Measurements from ENCODE around the gene STEAP2.
"Not testable (repeated sequence)": the region's sequence is repeated elsewhere in the genome, so short reads cannot be mapped to it uniquely, and the experiment has no call there.

DNA sequence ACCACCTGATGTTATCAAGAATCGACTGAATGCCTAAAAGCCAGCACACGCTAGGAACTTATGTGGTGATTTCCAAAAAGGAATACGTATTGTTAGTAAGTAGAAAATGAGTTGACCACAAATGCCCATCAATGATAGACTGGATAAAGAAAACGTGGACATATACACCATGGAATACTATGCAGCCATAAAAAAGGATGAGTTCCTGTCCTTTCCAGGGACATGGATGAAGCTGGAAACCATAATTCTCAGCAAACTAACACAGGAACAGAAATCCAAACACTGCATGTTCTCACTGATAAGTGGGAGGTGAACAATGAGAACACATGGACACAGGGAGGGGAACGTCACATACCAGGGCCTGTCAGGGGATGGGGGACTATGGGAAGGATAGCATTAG is 44.5 kb downstream of the STEAP2 start:
- TF ChIP-seq CTCF (IDR thresholded peaks at IDR 0.05; ENCODE audit: insufficient read depth, low read length, poor library complexity, severe bottlenecking); EZH2phosphoT487 (conservative IDR thresholded peaks at IDR 0.05; ENCODE audit: low read length): not testable (repeated sequence)

All from SU-DHL-6 (cell line).